Smooth muscle cell (in vitro differentiated cells): Measurements from ENCODE around the gene MYH9. TPM values are rescaled to one million over a fixed set of nuclear protein-coding genes. Genes with fewer than 3 reads are reported as not detected.

Experiments used
- DNase-seq: peaks from one replicate; lab custom pipeline; 2025; ENCODE audit not compliant: unreplicated experiment; lab: John Stamatoyannopoulos, UW
- H2AFZ ChIP-seq: fragments of 200-600 bp; sonication (generic); 2 replicates; pipeline ENCODE4 v1.6.0; 2016; ENCODE audit warnings: antibody characterized with exemption, low read depth, mild to moderate bottlenecking
- H3F3A ChIP-seq: fragments of 200-600 bp; sonication (generic); 2 replicates; pipeline ENCODE4 v1.6.0; 2017; ENCODE audit warnings: antibody characterized with exemption, low read depth
- H3K27ac ChIP-seq: fragments of 200-600 bp; sonication (generic); 2 replicates; pipeline ENCODE4 v1.5.1; 2016; ENCODE audit warnings: low read depth, mild to moderate bottlenecking
- H3K27me3 ChIP-seq: fragments of 200-600 bp; sonication (generic); 2 replicates; pipeline ENCODE4 v1.6.1; 2016; ENCODE audit warnings: low read depth, mild to moderate bottlenecking
- H3K36me3 ChIP-seq: fragments of 200-600 bp; sonication (generic); 2 replicates; pipeline ENCODE4 v1.5.1; 2016; ENCODE audit warnings: low read depth
- H3K4me1 ChIP-seq: fragments of 200-600 bp; sonication (generic); 2 replicates; pipeline ENCODE4 v1.5.1; 2016; ENCODE audit warnings: low read depth
- H3K4me2 ChIP-seq: fragments of 200-600 bp; sonication (generic); 2 replicates; pipeline ENCODE4 v1.6.0; 2016; ENCODE audit warnings: mild to moderate bottlenecking
- H3K4me3 ChIP-seq: fragments of 200-600 bp; sonication (generic); 2 replicates; pipeline ENCODE4 v1.5.1; 2016; ENCODE audit warnings: mild to moderate bottlenecking
- H3K79me2 ChIP-seq: fragments of 200-600 bp; sonication (generic); 2 replicates; pipeline ENCODE4 v1.6.0; 2016; ENCODE audit warnings: low read depth, mild to moderate bottlenecking
- H3K9ac ChIP-seq: fragments of 200-600 bp; sonication (generic); 2 replicates; pipeline ENCODE4 v1.6.0; 2016; ENCODE audit warnings: low read depth
- H3K9me3 ChIP-seq: fragments of 200-600 bp; sonication (generic); replicated peaks from 2 replicates; pipeline ENCODE4 v1.5.1; 2016; ENCODE audit warnings: low read depth
- H4K20me1 ChIP-seq: fragments of 200-600 bp; sonication (generic); 2 replicates; pipeline ENCODE4 v1.6.0; 2016; ENCODE audit warnings: low read depth
- CTCF ChIP-seq: fragments of 200-600 bp; sonication (generic); IDR thresholded peaks from 2 replicates; pipeline ENCODE4 v1.5.1; 2017; ENCODE audit warnings: borderline replicate concordance, mild to moderate bottlenecking, antibody characterized with exemption; ENCODE audit not compliant: insufficient read depth, poor library complexity, severe bottlenecking
- WGBS: methylation state at CpG from one replicate; pipeline ENCODE4 v1.1.7; 2016; ENCODE audit warnings: low lambda C conversion rate; 5-methylcytosine and 5-hydroxymethylcytosine counted together
- polyA plus RNA-seq: library from polyadenylated mRNA; unstranded; fragments of >200 nt; fragmentation: Nextera tagmentation; extraction: Ambion mirVana; gene quantifications from 2 replicates; pipeline ENCODE4 v1.2.1, GENCODE V29; 2016
- total RNA-seq: library from RNA; depleted of rRNA; stranded (reverse); fragments of >200 nt; gene quantifications from 2 replicates; pipeline ENCODE4 v1.2.3, GENCODE V29; 2014

Gene MYH9
- total and polyA plus RNA-seq, 2 experiments from 2014 or later: 350 to 361 TPM

- peaks cover 64% of the 10 kb centered on the region for H3F3A ChIP-seq
Measured at GRCh38 chr22:36368359-36368983, 19.3 kb downstream of the MYH9 start.

GRCh38 chr22:36367479-36367878 is 20.3 kb downstream of the MYH9 start:
- Histone ChIP-seq H3K27ac (peak overlapping the region; percentile 95), H4K20me1 (peaks cover 100% of the 10 kb centered on the region)

More at GRCh38 chr22:36368359-36368983, 19.3 kb downstream of the MYH9 start:
- H3K79me2 ChIP-seq: peaks cover 100% of the 10 kb centered on the region
- peaks cover 92% of the 10 kb centered on the region for H3K4me1 ChIP-seq
- no peaks in the 10 kb centered on the region for H3K27me3 ChIP-seq
- peak overlapping the region; percentile 95 for H3K27ac ChIP-seq
- peak overlapping the region; percentile 9 for H3K4me3 ChIP-seq
- H3K4me2 ChIP-seq: peak overlapping the region; percentile 81
- 15% methylated on average over 13 of the region's 13 CpGs for WGBS
- no peak for DNase-seq
- peaks cover 100% of the 10 kb centered on the region for H4K20me1 ChIP-seq
- no peak overlapping the region for H2AFZ ChIP-seq
- no peaks in the 10 kb centered on the region for H3K9me3 ChIP-seq
- no peak overlapping the region for H3K9ac ChIP-seq
- TF ChIP-seq CTCF: no peak
- H3K36me3 ChIP-seq: no peaks in the 10 kb centered on the region

GRCh38 chr22:36367066-36367465 is 20.7 kb downstream of the MYH9 start:
- H3K9ac ChIP-seq: peak overlapping the region; percentile 57
- H3K4me3 ChIP-seq: no peak overlapping the region
- H3K79me2 ChIP-seq: peaks cover 100% of the 10 kb centered on the region
- peaks cover 74% of the 10 kb centered on the region for H3F3A ChIP-seq
- TF ChIP-seq CTCF: no peak
- H3K27me3 ChIP-seq: no peaks in the 10 kb centered on the region
- H3K4me1 ChIP-seq: peaks cover 94% of the 10 kb centered on the region
- peak overlapping the region; percentile 81 for H3K4me2 ChIP-seq
- no peak overlapping the region for H2AFZ ChIP-seq
- H3K36me3 ChIP-seq: no peaks in the 10 kb centered on the region
- H4K20me1 ChIP-seq: peaks cover 100% of the 10 kb centered on the region
- 86% methylated on average over 11 of the region's 11 CpGs for WGBS
- H3K9me3 ChIP-seq: no peaks in the 10 kb centered on the region
- peak overlapping the region; percentile 95 for H3K27ac ChIP-seq
- no peak for DNase-seq

More at GRCh38 chr22:36367479-36367878, 20.3 kb downstream of the MYH9 start:
- no peaks in the 10 kb centered on the region for H3K9me3 ChIP-seq
- peaks cover 73% of the 10 kb centered on the region for H3F3A ChIP-seq
- no peaks in the 10 kb centered on the region for H3K36me3 ChIP-seq
- peaks cover 100% of the 10 kb centered on the region for H3K79me2 ChIP-seq
- no peak for TF ChIP-seq CTCF
- no peak overlapping the region for H3K9ac ChIP-seq
- peak overlapping the region; percentile 81 for H3K4me2 ChIP-seq
- no peak overlapping the region for H3K4me3 ChIP-seq
- H3K4me1 ChIP-seq: peaks cover 93% of the 10 kb centered on the region
- H2AFZ ChIP-seq: no peak overlapping the region
- H3K27me3 ChIP-seq: no peaks in the 10 kb centered on the region
- DNase-seq: no peak
- 75% methylated on average over 7 of the region's 7 CpGs for WGBS

- H2AFZ ChIP-seq: no peak overlapping the region
- H3K4me3 ChIP-seq: no peak overlapping the region
- H3K9ac ChIP-seq: peak overlapping the region; percentile 57
- H4K20me1 ChIP-seq: peaks cover 100% of the 10 kb centered on the region
- no peak for DNase-seq
- H3F3A ChIP-seq: peaks cover 74% of the 10 kb centered on the region
- peak overlapping the region; percentile 81 for H3K4me2 ChIP-seq
- no peaks in the 10 kb centered on the region for H3K36me3 ChIP-seq
- peak overlapping the region; percentile 95 for H3K27ac ChIP-seq
- 62% methylated on average over 10 of the region's 10 CpGs for WGBS
- no peaks in the 10 kb centered on the region for H3K9me3 ChIP-seq
- H3K4me1 ChIP-seq: peaks cover 96% of the 10 kb centered on the region
- peaks cover 100% of the 10 kb centered on the region for H3K79me2 ChIP-seq
- no peaks in the 10 kb centered on the region for H3K27me3 ChIP-seq
- no peak for TF ChIP-seq CTCF
Measured at GRCh38 chr22:36366291-36366708, 21.5 kb downstream of the MYH9 start.
